GM19193 (cell line): ENCODE results near the gene SLC35F1.

Experiments used
- POLR2A ChIP-seq: IDR thresholded peaks from 4 replicates; pipeline ENCODE4 v1.6.1; 2011; ENCODE audit not compliant: insufficient read depth, insufficient read length; ENCODE audit errors: extremely low read depth

SLC35F1 gene

GRCh38 chr6:118042855-118043254, 135.8 kb downstream of the SLC35F1 start:
- no peak for TF ChIP-seq POLR2A

DNA sequence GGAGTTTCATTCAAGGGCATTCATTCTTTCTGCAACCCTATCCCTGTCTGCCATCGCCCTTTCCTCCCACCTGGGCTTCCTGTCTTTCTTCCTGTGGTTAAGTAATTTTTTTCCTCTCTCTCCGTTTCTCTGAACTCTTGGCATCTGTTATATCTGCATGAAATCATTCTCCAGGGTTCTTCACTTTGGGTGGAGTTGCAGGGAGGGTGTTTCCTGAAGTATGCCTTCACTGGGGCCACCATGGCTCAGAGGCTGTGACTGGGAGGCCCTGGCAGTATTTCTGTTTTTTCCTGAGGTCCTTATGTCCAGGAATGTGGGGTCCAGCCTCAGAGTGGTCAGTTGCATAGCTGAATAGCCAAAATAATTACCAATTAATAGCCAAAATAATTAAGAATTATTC, 137.2 kb downstream of the SLC35F1 start:
- no peak for TF ChIP-seq POLR2A

GRCh38 chr6:118054082-118054481, 147.0 kb downstream of the SLC35F1 start:
- no peak for TF ChIP-seq POLR2A

DNA sequence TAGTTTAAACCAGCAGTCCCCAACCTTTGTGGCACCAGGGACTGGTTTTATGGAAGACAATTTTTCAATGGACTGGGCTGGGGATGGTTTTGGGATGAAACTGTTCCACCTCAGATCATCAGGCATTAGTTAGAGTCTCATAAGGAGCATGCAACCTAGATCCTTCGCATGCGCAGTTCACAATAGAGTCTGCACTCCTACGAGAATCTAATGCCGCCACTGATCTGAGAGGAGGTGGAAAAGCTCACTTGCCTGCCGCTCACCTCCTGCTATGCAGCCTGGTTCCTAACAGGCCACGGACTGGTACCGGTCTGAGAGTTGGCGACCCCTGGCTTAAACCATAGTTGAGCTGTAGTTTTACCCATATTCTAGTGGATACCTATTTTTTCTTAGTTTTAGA, 154.6 kb downstream of the SLC35F1 start:
- no peak for TF ChIP-seq POLR2A

- TF ChIP-seq POLR2A = no peak
These were observed 173.5 kb downstream of the SLC35F1 start for GRCh38 chr6:118080547-118080946.

DNA sequence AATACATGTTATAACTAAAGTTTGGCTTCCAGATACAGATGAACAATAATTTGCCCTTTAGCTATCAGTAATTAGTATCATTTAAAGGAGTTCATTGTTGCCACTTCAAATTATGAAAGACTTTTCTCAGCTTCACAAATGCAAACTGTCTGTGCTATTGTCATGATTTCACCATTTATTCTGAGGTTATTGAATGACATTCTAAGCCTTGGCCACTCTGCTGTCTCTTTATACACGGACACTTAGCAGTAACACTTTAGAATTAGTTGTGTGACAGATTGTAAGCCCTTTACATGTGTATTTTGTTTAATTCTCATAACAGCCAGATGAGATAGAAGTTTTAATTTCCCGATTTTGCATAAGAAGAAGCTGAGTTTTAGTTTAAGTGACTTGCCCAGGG, 176.6 kb downstream of the SLC35F1 start:
- TF ChIP-seq POLR2A = no peak

GRCh38 chr6:118085665-118086064, 178.6 kb downstream of the SLC35F1 start:
- TF ChIP-seq POLR2A = no peak

DNA sequence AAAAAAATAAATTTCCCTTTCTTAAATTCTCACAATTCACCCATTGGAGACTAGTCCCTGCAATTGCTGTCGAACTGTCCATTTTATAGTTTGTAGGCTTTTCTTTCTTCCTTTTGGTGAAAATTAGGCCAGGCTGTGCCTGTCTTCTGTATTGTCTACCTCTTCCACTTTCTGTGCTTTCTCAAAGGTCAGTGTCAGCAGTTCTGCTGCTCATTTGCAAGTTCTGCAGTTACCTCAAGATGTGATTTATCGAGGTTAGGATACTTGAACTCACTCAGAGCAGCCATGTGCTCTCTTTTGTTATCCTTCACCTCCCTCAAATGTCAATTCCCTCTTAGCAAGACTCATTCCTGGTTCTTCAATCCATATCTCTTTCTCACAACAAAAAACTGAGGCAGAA, 179.1 kb downstream of the SLC35F1 start:
- TF ChIP-seq POLR2A = no peak

- TF ChIP-seq POLR2A = no peak
These were observed 185.0 kb downstream of the SLC35F1 start for GRCh38 chr6:118092086-118092485.

GRCh38 chr6:118097576-118097975, 190.5 kb downstream of the SLC35F1 start:
- no peak for TF ChIP-seq POLR2A

DNA sequence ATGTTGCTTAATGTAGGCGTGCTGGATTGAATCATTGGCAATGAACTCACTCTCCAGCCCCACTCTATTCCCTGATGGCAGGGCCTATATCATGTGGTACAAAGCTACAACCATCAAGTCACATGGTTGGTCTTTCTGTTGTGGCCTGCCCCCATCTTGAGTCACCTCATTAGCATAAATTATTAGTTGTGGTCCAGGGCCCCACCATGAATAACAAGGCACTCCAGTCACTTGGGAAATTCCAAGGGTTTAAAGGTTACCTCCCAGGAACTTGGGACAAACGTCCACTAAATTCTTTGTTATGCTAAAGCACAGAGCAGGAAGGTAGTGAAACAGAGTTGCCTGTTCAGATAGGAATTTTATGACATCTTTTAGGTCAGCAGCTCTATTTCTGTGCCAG, 193.7 kb downstream of the SLC35F1 start:
- no peak for TF ChIP-seq POLR2A

- no peak for TF ChIP-seq POLR2A
These were observed 194.2 kb downstream of the SLC35F1 start for GRCh38 chr6:118101220-118101619.

DNA sequence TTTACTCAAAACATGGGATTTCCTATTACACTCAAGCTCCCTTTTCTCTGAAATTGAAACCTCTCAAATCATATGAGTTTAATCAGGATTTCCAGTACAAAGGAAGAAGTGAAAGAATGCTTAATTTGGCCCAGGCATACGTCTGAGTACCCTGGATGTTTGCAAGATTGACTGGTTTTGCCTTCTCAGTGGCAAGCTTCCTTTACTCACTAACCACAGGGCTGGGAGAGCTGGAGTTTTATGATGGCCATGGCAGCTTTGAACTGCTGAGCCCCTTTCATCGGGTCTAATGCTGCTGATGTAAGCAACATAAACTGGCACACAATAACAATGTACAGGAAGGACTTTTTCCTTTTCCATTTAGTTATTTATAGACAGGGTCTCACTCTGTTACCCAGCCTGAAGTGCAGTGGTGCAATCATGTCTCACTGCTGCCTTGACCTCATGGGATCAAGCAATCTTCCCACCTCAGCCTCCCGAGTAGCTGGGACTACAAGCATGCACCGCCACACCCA, 194.8 kb downstream of the SLC35F1 start:
- TF ChIP-seq POLR2A = no peak

GRCh38 chr6:118102401-118102800, 195.3 kb downstream of the SLC35F1 start:
- TF ChIP-seq POLR2A = no peak

DNA sequence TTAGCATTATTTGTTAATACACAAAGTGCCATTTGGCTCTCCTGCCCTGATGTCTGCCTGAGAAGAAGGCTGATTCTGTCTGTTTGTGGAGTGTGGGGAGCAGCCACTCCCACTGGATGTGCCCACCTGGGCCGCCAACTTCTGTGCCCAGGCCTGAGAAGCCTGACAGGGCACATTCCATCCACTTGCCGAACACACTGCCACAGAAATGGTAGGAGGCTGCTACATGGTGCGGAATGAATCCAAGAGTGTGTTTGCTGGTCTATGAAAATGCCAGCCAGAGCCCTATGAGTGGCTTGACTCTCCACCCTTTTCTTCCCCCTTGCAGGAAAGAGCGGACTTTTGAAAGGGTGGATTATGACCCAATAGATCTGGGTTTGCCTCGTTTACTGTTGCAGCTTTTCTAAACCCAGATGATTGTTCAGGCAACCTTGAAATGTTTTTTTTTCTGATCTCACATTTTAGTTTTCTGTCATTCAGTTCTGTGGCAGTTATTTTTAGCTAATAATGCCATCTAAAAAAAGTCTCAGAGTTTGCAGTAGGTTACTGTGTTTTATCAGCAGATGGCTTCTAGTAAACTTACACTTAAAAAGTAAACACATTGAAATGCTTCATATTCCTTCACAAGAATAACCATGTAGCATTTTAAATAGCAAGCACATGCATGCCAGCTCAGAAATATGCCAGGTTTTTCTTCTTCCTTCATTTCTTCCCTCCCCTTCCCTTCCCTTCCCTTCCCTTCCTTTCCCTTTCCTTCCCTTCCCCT, 196.5 kb downstream of the SLC35F1 start:
- no peak for TF ChIP-seq POLR2A

- no peak for TF ChIP-seq POLR2A
These were observed 215.2 kb downstream of the SLC35F1 start for GRCh38 chr6:118122161-118122725.
